ENCODE data around the gene PAX7.
A peak's percentile ranks its signal among the peaks of the same experiment; 100 is the strongest.

The PAX7 gene

GRCh38 chr1:18670868-18671225 is 40.2 kb downstream of the PAX7 start:
- DNase-seq (ENCODE audit: low read depth in 2 of 2) = no peak
- H3K4me3 ChIP-seq (replicated peaks in 1 of 2; ENCODE audit: low read depth in 2 of 2, low read length in 2 of 2) = no peak overlapping the region
- TF ChIP-seq CTCF (IDR thresholded peaks at IDR 0.05; ENCODE audit: low read depth, low read length) = no peak

- DNase-seq (ENCODE audit: low read depth in 2 of 2) = no peak
- no peak for TF ChIP-seq CTCF (IDR thresholded peaks at IDR 0.05; ENCODE audit: low read depth, low read length)
- no peak overlapping the region for H3K4me3 ChIP-seq (replicated peaks in 1 of 2; ENCODE audit: low read depth in 2 of 2, low read length in 2 of 2)
These were observed 43.3 kb downstream of the PAX7 start for GRCh38 chr1:18673976-18674375.

- no peak overlapping the region for H3K4me3 ChIP-seq (replicated peaks in 1 of 2; ENCODE audit: low read depth in 2 of 2, low read length in 2 of 2)
- TF ChIP-seq CTCF (IDR thresholded peaks at IDR 0.05; ENCODE audit: low read depth, low read length) = no peak
- no peak for DNase-seq (ENCODE audit: low read depth in 2 of 2)
These were observed 45.7 kb downstream of the PAX7 start for GRCh38 chr1:18676332-18676781.

- DNase-seq (ENCODE audit: low read depth in 2 of 2) = peak; percentile 25 to 39
- no peak overlapping the region for H3K4me3 ChIP-seq (replicated peaks in 1 of 2; ENCODE audit: low read depth in 2 of 2, low read length in 2 of 2)
- peak; percentile 68 for TF ChIP-seq CTCF (IDR thresholded peaks at IDR 0.05; ENCODE audit: low read depth, low read length)
These were observed 50.8 kb downstream of the PAX7 start for GRCh38 chr1:18681423-18681835.

GRCh38 chr1:18682375-18682774 is 51.7 kb downstream of the PAX7 start:
- DNase-seq (ENCODE audit: low read depth in 2 of 2) = no peak
- no peak for TF ChIP-seq CTCF (IDR thresholded peaks at IDR 0.05; ENCODE audit: low read depth, low read length)
- no peak overlapping the region for H3K4me3 ChIP-seq (replicated peaks in 1 of 2; ENCODE audit: low read depth in 2 of 2, low read length in 2 of 2)

GRCh38 chr1:18684303-18684702 is 53.7 kb downstream of the PAX7 start:
- H3K4me3 ChIP-seq (replicated peaks in 1 of 2; ENCODE audit: low read depth in 2 of 2, low read length in 2 of 2) = no peak overlapping the region
- no peak for TF ChIP-seq CTCF (IDR thresholded peaks at IDR 0.05; ENCODE audit: low read depth, low read length)

GRCh38 chr1:18686540-18686939 is 55.9 kb downstream of the PAX7 start:
- no peak for TF ChIP-seq CTCF (IDR thresholded peaks at IDR 0.05; ENCODE audit: low read depth, low read length)
- no peak overlapping the region for H3K4me3 ChIP-seq (replicated peaks in 1 of 2; ENCODE audit: low read depth in 2 of 2, low read length in 2 of 2)
- no peak for DNase-seq (ENCODE audit: low read depth in 2 of 2)

More at GRCh38 chr1:18684303-18684702, 53.7 kb downstream of the PAX7 start:
- no peak for DNase-seq (ENCODE audit: low read depth in 2 of 2)

All from cardiac fibroblast (primary cell).